Thyroid gland (tissue), 4 donors: ENCODE data around the gene PRKD1. TPM values are rescaled to one million over a fixed set of nuclear protein-coding genes. Genes with fewer than 3 reads are reported as not detected.

Source experiments
- DNase-seq, 2 donors: peaks; one replicate each; pipeline ENCODE4 v3.0.0-alpha.2; 2019
- H3K27ac ChIP-seq, 3 donors: fragments of 200-600 bp; sonication (generic); 1 replicate in 2 of 3; 2 replicates in 1 of 3; pipeline ENCODE4 v1.5.1; 2016 to 2019; ENCODE audit warnings: mild to moderate bottlenecking in 1 of 3, moderate library complexity in 1 of 3
- H3K27me3 ChIP-seq: fragments of 200-600 bp; sonication (generic); one replicate; pipeline ENCODE4 v1.5.1; 2019
- H3K36me3 ChIP-seq, 2 donors: fragments of 200-600 bp; sonication (generic); one replicate each; pipeline ENCODE4 v1.5.1; 2016 to 2019
- H3K4me1 ChIP-seq, 2 donors: fragments of 200-600 bp; sonication (generic); one replicate each; pipeline ENCODE4 v1.5.1; 2017 to 2019
- H3K4me3 ChIP-seq, 3 donors: fragments of 200-600 bp; sonication (generic); replicated peaks in 1 of 3; 1 replicate in 2 of 3; 2 replicates in 1 of 3; pipeline ENCODE4 v1.5.1; 2016; ENCODE audit warnings: mild to moderate bottlenecking in 1 of 3
- H3K9me3 ChIP-seq: fragments of 200-600 bp; sonication (generic); one replicate; pipeline ENCODE4 v1.5.1; 2017
- CTCF ChIP-seq, 6 experiments: fragments of 200-600 bp in 3 of 6; fragments of 450-650 bp in 3 of 6; sonication (generic) in 3 of 6; IDR thresholded peaks; one replicate each; pipeline ENCODE4 v1.5.1; 2016 to 2019; ENCODE audit warnings: antibody characterized with exemption in 6 of 6, mild to moderate bottlenecking in 2 of 6, inconsistent platforms in 1 of 6, moderate library complexity in 1 of 6
- POLR2A ChIP-seq, 2 donors: fragments of 450-650 bp; IDR thresholded peaks; one replicate each; pipeline ENCODE4 v1.6.1; 2017; ENCODE audit warnings: antibody characterized with exemption in 2 of 2, mild to moderate bottlenecking in 2 of 2, moderate library complexity in 1 of 2
- WGBS, 2 donors: methylation state at CpG; one replicate each; pipeline ENCODE4 v1.1.5; 2017; 5-methylcytosine and 5-hydroxymethylcytosine counted together
- intact Hi-C: fragments of 100-400 bp; cut with DNase I; formaldehyde crosslinking; loops from one replicate; pipeline ENCODE4 v1.15.1; 2023
- total RNA-seq, 4 donors: library from RNA; depleted of rRNA; stranded (reverse); fragments of >200 nt; gene quantifications; one replicate each; pipeline ENCODE4 v1.2.3, GENCODE V29; 2016

The PRKD1 gene
- total RNA-seq, 4 donors from 2014 or later: 12.7 to 17.4 (median 14.3) TPM

- Histone ChIP-seq H3K4me1 (no peaks in the 10 kb centered on the region), H3K9me3 (no peaks in the 10 kb centered on the region), H3K27me3 (no peaks in the 10 kb centered on the region), H3K36me3 (no peaks in the 10 kb centered on the region), H3K27ac (no peak overlapping the region), H3K4me3 (no peak overlapping the region)
- WGBS, 2 donors: 85 to 90% methylated on average over 1 of the region's 1 CpG
- TF ChIP-seq CTCF (IDR thresholded peaks at IDR 0.05): no peak
- intact Hi-C loops: no loop called here
- DNase-seq: no peak
Observed at GRCh38 chr14:29671034-29671433, 256.6 kb downstream of the PRKD1 start.

DNA sequence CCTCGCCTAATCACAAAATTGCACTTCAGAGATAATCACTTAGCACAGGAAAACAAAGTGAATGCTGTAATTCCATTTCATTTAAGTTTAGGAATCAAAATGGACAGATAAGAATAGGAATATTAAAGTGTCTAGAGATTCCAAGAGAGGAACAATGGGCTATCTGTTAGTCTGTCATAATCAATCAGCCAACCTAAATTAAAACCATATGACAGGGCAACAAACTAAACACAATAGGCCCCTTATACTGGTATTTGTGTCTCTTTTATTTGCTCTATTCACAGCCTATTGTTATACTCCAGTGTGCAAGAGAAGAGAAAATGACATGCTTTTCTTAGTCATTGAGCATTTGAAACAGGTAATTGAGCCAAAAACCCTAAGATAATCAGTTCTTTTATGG, 259.4 kb downstream of the PRKD1 start:
- TF ChIP-seq CTCF (IDR thresholded peaks at IDR 0.05) (no peak), POLR2A (IDR thresholded peaks at IDR 0.05) (no peak)
- Histone ChIP-seq H3K4me3 (no peak overlapping the region), H3K27ac (no peak overlapping the region), H3K9me3 (no peaks in the 10 kb centered on the region), H3K4me1 (no peaks in the 10 kb centered on the region), H3K27me3 (no peaks in the 10 kb centered on the region), H3K36me3 (no peaks in the 10 kb centered on the region)
- WGBS, 2 donors: 93 to 98% methylated on average over 1 of the region's 1 CpG
- intact Hi-C loops: no loop called here
- no peak for DNase-seq

DNA sequence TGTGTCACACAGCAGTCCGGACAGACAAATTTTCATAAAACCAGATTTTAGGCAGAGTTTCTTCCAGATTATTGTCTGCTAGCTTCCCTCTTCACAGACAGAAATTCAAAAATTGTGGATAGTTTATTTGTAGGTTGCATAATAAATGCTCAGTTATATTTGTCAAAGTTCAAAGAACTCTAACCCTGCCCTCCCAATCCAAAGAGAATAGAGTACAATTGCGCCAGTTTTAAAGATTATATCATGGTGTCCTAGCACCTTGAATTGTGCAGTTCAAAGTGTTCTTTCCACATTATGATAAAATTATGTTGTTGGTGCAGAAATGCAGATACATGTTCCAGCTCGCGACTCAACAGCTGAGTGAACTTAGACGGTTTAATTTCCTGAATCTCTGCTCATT, 263.1 kb downstream of the PRKD1 start:
- WGBS, 2 donors: 92 to 98% methylated on average over 5 of the region's 5 CpGs
- Histone ChIP-seq H3K9me3 (no peaks in the 10 kb centered on the region), H3K4me1 (no peaks in the 10 kb centered on the region), H3K36me3 (no peaks in the 10 kb centered on the region), H3K27ac (no peak overlapping the region), H3K4me3 (no peak overlapping the region), H3K27me3 (no peaks in the 10 kb centered on the region)
- DNase-seq: no peak
- intact Hi-C loops: no loop called here
- TF ChIP-seq CTCF (IDR thresholded peaks at IDR 0.05): no peak
- TF ChIP-seq POLR2A (IDR thresholded peaks at IDR 0.05): no peak

- TF ChIP-seq POLR2A (IDR thresholded peaks at IDR 0.05): no peak
- TF ChIP-seq CTCF (IDR thresholded peaks at IDR 0.05): no peak
- no peaks in the 10 kb centered on the region for H3K36me3 ChIP-seq
- no peaks in the 10 kb centered on the region for H3K4me1 ChIP-seq
- no peaks in the 10 kb centered on the region for H3K9me3 ChIP-seq
- no peaks in the 10 kb centered on the region for H3K27me3 ChIP-seq
- 74 to 83% methylated on average over 7 of the region's 7 CpGs for WGBS, 2 donors
- H3K4me3 ChIP-seq: no peak overlapping the region
- intact Hi-C loops: no loop called here
- no peak for DNase-seq
- no peak overlapping the region for H3K27ac ChIP-seq
Observed at GRCh38 chr14:29663281-29663801, 264.3 kb downstream of the PRKD1 start.

DNA sequence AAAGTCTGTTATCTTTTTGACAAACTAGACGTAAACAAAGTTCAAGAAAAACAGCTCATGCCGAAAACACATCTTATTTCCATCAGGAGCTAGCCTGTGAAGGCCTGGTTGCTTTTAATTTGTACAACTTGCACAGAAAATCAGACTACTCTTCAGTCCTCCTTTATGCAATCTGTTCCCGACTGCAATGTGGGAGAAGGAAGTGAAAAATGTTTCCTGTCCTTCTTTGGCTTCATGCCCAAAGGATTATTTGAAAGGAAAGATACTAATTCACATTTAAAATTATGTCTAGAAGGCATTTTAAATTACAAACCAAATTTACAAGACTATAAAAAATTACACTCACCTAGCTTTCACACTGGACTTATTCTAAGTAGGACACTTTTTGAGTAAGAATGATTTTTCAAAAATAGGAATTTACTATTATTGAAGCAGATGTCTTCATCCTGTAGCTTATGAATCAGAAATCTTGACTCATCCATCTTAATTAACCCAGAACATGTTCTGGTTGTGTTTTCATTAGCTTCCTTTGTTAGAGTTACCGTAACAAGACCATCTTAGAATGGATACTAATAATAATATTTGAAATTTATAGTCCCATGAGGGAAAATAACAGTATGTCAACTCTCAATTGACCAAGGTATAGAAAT, 272.6 kb downstream of the PRKD1 start:
- H3K27ac ChIP-seq: no peak overlapping the region
- DNase-seq: no peak
- H3K27me3 ChIP-seq: no peaks in the 10 kb centered on the region
- WGBS, 2 donors: 70 to 78% methylated on average over 4 of the region's 4 CpGs
- no peaks in the 10 kb centered on the region for H3K4me1 ChIP-seq
- TF ChIP-seq CTCF (IDR thresholded peaks at IDR 0.05) (no peak), POLR2A (IDR thresholded peaks at IDR 0.05) (no peak)
- intact Hi-C loops: no loop called here
- no peaks in the 10 kb centered on the region for H3K9me3 ChIP-seq
- no peaks in the 10 kb centered on the region for H3K36me3 ChIP-seq
- no peak overlapping the region for H3K4me3 ChIP-seq
